Chondrocyte (in vitro differentiated cells): ENCODE results near the gene GINS2. TPM values are rescaled to one million over a fixed set of nuclear protein-coding genes. Genes with fewer than 3 reads are reported as not detected.

Source experiments
- DNase-seq: peaks from one replicate; pipeline ENCODE4 v3.0.0; 2021; ENCODE audit warnings: mixed read lengths, low spot score
- H3K27ac Mint-ChIP-seq: one replicate; pipeline ENCODE4 v1.8.0; 2021; ENCODE audit warnings: mild to moderate bottlenecking, moderate library complexity, mixed read lengths; ENCODE audit not compliant: unreplicated experiment
- H3K27me3 Mint-ChIP-seq: 2 replicates; pipeline ENCODE4 v1.8.0; 2021; ENCODE audit warnings: low read depth, mixed read lengths
- H3K36me3 Mint-ChIP-seq: 2 replicates; pipeline ENCODE4 v1.8.0; 2021; ENCODE audit warnings: low read depth, mixed read lengths
- H3K4me1 Mint-ChIP-seq: 2 replicates; pipeline ENCODE4 v1.8.0; 2021; ENCODE audit warnings: low read depth, mild to moderate bottlenecking, mixed read lengths
- H3K4me3 Mint-ChIP-seq: one replicate; pipeline ENCODE4 v1.8.0; 2021; ENCODE audit warnings: mild to moderate bottlenecking, moderate library complexity, mixed read lengths; ENCODE audit not compliant: unreplicated experiment
- H3K9me3 Mint-ChIP-seq: 2 replicates; pipeline ENCODE4 v1.8.0; 2021; ENCODE audit warnings: low read depth, mixed read lengths
- total RNA-seq: library from RNA; stranded (reverse); gene quantifications from 3 replicates; pipeline ENCODE4 v1.2.1, GENCODE V29; 2021
- TF ChIP-seq, protein P1 (sequence below): fragments of 200-600 bp; sonication (generic); IDR thresholded peaks from 2 replicates; pipeline ENCODE4 v1.5.0; 2021; ENCODE audit warnings: antibody characterized with exemption, mild to moderate bottlenecking, moderate library complexity

GINS2 gene
- total RNA-seq, 1 donor from 2014 or later = 3.8 TPM

- Mint-ChIP-seq H3K36me3 (no peaks in the 10 kb centered on the region), H3K4me3 (no peak overlapping the region), H3K9me3 (no peaks in the 10 kb centered on the region), H3K4me1 (peaks cover 11% of the 10 kb centered on the region), H3K27ac (no peak overlapping the region), H3K27me3 (no peaks in the 10 kb centered on the region)
- TF ChIP-seq, protein P1, sequence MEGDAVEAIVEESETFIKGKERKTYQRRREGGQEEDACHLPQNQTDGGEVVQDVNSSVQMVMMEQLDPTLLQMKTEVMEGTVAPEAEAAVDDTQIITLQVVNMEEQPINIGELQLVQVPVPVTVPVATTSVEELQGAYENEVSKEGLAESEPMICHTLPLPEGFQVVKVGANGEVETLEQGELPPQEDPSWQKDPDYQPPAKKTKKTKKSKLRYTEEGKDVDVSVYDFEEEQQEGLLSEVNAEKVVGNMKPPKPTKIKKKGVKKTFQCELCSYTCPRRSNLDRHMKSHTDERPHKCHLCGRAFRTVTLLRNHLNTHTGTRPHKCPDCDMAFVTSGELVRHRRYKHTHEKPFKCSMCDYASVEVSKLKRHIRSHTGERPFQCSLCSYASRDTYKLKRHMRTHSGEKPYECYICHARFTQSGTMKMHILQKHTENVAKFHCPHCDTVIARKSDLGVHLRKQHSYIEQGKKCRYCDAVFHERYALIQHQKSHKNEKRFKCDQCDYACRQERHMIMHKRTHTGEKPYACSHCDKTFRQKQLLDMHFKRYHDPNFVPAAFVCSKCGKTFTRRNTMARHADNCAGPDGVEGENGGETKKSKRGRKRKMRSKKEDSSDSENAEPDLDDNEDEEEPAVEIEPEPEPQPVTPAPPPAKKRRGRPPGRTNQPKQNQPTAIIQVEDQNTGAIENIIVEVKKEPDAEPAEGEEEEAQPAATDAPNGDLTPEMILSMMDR = no peak
- DNase-seq = no peak
These were observed 39.2 kb downstream of the GINS2 start for GRCh38 chr16:85649411-85650134.

GRCh38 chr16:85648805-85649204 is 39.9 kb downstream of the GINS2 start:
- peaks cover 11% of the 10 kb centered on the region for H3K4me1 Mint-ChIP-seq
- TF ChIP-seq, protein P1 = no peak
- no peak for DNase-seq
- H3K9me3 Mint-ChIP-seq = no peaks in the 10 kb centered on the region
- no peaks in the 10 kb centered on the region for H3K27me3 Mint-ChIP-seq
- H3K4me3 Mint-ChIP-seq = no peak overlapping the region
- no peak overlapping the region for H3K27ac Mint-ChIP-seq
- H3K36me3 Mint-ChIP-seq = no peaks in the 10 kb centered on the region

GRCh38 chr16:85648070-85648714 is 40.6 kb downstream of the GINS2 start:
- Mint-ChIP-seq H3K27ac (no peak overlapping the region), H3K4me1 (peaks cover 11% of the 10 kb centered on the region), H3K4me3 (no peak overlapping the region), H3K36me3 (no peaks in the 10 kb centered on the region), H3K27me3 (no peaks in the 10 kb centered on the region), H3K9me3 (no peaks in the 10 kb centered on the region)
- TF ChIP-seq, protein P1 = no peak
- DNase-seq = no peak

GRCh38 chr16:85646976-85647375 is 41.8 kb downstream of the GINS2 start:
- Mint-ChIP-seq H3K27me3 (no peaks in the 10 kb centered on the region), H3K4me3 (no peak overlapping the region), H3K9me3 (no peaks in the 10 kb centered on the region), H3K27ac (no peak overlapping the region), H3K4me1 (peaks cover 2% of the 10 kb centered on the region), H3K36me3 (no peaks in the 10 kb centered on the region)
- TF ChIP-seq, protein P1 = no peak
- no peak for DNase-seq

- no peak overlapping the region for H3K27ac Mint-ChIP-seq
- H3K9me3 Mint-ChIP-seq = no peaks in the 10 kb centered on the region
- H3K36me3 Mint-ChIP-seq = no peaks in the 10 kb centered on the region
- H3K4me1 Mint-ChIP-seq = no peaks in the 10 kb centered on the region
- TF ChIP-seq, protein P1 = no peak
- H3K4me3 Mint-ChIP-seq = no peak overlapping the region
- no peaks in the 10 kb centered on the region for H3K27me3 Mint-ChIP-seq
- DNase-seq = no peak
These were observed 42.3 kb downstream of the GINS2 start for GRCh38 chr16:85646358-85646907.
